Lower leg skin (tissue), 3 donors: ENCODE data around the gene ZNF592.

ENCODE experiments used
- POLR2A ChIP-seq, 2 donors: fragments of 450-650 bp; IDR thresholded peaks; one replicate each; pipeline ENCODE4 v1.6.1; 2016 to 2017; ENCODE audit warnings: antibody characterized with exemption in 2 of 2, mild to moderate bottlenecking in 1 of 2, moderate library complexity in 1 of 2
- TF ChIP-seq, protein P1 (sequence below), 3 donors: fragments of 450-650 bp; IDR thresholded peaks; one replicate each; pipeline ENCODE4 v1.5.1; 2016; ENCODE audit warnings: antibody characterized with exemption in 3 of 3, mild to moderate bottlenecking in 3 of 3, moderate library complexity in 2 of 3

DNA sequence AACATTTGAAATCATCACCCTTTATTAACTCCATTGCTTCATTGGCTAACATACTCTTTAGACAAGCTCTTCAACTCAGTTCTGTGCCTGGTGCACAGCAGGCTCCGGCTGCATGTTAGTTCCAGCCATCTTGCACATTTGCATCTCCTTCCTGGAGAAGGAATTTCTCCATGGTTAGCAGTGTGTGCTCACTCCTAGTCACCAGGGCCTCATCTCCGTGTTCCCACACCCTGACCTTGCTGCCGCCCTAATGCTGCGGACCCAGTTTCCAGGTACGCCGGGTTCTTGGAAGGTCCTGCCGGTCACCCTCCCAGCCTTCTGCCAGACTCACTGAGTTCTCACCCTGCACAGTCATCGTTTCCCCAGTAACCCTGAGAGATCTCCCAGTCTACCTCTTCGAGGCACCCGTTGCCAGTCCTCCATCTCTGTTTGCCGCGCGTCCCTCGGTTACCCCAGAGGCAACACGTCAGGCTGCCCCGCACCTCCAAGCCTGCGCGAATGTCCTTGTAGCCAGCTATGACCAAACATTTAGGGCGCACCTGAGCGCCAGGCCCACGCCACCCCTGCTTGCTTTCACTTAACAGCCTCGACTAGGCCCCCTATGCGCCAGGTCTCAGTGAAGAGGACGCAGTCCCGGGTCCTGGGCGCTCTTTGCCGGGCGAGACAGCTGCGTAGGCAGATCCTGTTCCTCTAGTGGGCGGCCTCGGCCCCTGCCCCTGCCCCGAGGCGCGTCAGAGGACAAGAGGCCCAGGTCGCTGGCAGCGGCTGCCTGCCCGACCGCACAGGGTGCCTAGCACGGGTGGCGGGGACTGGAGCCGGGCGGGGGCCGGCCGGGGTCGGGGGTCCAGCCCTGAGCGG is 747 bp upstream of the ZNF592 start:
- TF ChIP-seq, protein P1, sequence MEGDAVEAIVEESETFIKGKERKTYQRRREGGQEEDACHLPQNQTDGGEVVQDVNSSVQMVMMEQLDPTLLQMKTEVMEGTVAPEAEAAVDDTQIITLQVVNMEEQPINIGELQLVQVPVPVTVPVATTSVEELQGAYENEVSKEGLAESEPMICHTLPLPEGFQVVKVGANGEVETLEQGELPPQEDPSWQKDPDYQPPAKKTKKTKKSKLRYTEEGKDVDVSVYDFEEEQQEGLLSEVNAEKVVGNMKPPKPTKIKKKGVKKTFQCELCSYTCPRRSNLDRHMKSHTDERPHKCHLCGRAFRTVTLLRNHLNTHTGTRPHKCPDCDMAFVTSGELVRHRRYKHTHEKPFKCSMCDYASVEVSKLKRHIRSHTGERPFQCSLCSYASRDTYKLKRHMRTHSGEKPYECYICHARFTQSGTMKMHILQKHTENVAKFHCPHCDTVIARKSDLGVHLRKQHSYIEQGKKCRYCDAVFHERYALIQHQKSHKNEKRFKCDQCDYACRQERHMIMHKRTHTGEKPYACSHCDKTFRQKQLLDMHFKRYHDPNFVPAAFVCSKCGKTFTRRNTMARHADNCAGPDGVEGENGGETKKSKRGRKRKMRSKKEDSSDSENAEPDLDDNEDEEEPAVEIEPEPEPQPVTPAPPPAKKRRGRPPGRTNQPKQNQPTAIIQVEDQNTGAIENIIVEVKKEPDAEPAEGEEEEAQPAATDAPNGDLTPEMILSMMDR (IDR thresholded peaks at IDR 0.05): no peak
- TF ChIP-seq POLR2A (IDR thresholded peaks at IDR 0.05): no peak
